Mucosa of gallbladder (tissue), 1 donor: ENCODE measurements around the gene MMP2. TPM values are rescaled to one million over a fixed set of nuclear protein-coding genes. Genes with fewer than 3 reads are reported as not detected.
A peak's percentile ranks its signal among the peaks of the same experiment; 100 is the strongest.

Source experiments
- DNase-seq: peaks from one replicate; pipeline ENCODE4 v3.0.0-alpha.2; 2020; ENCODE audit warnings: low spot score
- total RNA-seq: library from RNA; stranded (reverse); gene quantifications from one replicate; pipeline ENCODE4 v1.2.1, GENCODE V29; 2021
- donor health status: DM: no; HTN: no; CAD: no.

MMP2 gene
- total RNA-seq, 1 donor from 2014 or later = 264 TPM

DNA sequence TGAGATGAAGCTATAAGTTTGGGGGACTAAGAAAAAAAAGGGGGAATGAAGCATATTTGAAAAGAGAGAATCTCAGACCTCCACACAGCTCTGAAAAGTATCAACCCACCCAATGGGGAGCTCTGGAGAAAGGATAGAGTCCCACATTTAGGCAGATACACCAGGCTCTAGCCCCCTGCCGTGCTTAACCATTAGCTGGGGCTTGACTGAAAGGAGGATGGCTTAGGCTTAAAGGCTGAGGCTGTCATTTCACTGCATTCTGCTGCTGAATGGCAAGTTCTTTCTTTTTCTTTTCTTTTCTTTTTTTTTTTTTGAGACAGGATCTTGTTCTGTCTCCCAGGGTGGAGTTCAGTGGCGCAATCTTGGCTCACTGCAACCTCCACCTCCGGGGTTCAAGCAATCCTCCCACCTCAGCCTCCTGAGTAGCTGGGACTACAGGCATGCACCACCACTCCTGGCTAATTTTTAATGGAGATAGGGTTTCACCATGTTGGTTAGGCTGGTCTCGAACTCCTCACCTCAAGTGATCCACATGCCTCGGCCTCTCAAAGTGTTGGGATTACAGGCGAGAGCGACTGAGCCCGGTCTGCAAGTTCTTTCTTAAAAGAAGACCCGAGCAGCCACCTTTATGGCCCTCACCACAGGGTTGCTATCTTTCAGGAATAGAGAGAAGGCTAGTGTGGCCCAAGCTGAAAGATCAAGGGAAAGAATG lies 9.0 kb upstream of the MMP2 start:
- no peak for DNase-seq

DNA sequence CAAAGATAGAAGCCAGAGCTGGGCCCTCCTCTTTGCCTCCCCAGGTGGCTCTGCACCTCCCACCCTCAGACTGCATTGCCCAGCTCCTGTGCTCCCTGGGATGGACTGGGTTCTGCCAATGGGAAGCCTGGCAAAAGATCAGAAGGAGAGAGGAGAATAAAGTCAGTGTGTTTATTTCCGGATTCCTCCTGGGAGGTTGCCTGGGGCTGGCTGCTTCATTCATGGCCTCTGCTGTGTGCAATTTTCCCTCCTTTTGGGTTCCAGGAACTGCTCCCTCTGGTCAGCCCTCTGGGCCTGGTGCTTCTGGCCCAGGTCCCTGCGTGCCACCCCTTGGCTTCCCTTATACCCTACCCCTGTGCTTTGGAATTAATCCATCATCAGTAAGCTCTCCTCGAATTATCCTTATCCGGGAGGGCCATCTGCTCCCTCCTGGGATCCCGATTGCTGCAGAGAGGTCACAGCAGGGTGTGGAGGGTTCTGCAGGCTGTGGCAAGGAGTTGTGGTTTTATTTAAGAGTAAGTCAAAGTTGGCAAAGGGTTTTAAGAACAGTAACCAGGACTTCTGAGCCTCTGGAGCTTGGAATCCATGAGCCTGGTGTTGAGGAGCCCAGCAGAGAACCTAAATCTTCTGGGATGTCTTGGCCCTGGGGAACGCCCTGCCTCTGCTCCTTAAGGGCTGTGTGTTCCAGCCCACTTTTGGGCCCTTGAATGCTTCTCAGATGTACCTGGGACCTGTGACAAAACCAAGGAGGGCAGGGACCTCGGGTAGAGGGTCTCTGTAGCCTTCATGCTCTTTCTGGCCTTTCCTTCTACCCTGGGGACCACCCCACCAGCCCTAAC lies 8.2 kb upstream of the MMP2 start:
- no peak for DNase-seq

DNA sequence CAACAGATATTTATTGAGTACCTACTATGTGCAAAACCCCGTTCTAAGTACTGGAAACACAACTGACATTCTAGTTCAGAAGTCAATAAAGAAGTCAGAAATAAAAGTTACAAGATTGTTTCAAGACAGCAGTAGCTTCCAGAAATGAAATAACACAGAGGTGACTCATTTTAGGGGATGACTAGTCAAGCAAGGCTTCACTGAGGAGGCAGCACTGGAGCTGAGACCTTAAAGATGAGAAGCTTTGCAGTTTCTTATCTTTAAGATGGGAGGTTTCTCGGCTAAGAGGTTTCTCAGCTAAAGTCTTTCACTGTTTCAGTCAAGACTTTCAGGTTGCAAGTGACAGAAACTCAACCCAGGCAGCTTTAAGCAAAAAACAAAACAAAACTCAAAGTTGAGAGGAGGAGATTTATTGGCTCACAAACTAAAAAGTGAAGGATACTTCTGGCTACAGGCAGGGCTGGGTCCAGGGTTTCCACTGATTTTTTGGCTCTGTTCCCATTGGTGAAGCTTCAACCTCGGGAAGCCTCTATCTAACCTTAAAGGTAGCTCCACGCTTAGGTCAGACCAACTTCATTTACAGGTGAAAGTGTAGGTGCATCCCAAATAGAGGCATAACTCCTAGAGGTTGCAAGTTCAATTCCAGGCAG lies 7.4 kb upstream of the MMP2 start:
- no peak for DNase-seq

DNA sequence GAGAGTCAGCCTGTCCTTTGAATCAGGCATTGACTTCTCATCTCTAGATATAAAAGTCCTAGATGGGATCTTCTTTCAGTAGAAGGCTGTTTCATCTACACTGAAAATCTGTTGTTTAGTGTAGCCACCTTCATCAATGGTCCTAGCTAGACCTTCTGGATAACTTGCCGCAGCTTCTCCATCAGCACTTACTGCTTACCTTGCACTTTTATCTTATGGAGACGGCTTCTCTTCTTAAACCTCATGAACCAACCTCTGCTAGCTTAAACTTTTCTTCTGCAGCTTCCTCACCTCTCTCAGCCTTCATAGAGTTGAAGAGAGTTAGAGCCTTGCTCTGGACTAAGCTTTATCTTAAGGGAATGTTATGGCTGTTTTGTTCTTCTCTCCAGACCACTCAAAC lies 5.4 kb upstream of the MMP2 start:
- no peak for DNase-seq

DNA sequence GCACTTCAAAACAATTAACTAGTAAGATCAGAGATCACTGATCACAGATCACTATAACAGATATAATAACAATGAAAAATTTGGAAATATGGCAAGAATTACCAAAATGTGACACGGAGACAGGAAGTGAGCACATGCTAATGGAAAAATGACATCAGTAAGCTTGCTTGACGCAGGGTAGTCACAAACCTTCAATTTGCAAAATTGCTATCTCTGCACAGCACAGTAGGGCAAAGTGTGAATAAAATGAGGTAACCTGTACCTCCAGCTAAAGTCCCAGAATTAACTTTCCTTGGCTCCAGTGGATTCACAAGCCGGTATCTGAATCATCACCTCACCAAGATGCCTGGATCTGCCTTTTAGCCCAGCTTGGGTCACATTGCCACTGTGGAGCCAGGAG lies 4.2 kb upstream of the MMP2 start:
- DNase-seq = no peak

DNA sequence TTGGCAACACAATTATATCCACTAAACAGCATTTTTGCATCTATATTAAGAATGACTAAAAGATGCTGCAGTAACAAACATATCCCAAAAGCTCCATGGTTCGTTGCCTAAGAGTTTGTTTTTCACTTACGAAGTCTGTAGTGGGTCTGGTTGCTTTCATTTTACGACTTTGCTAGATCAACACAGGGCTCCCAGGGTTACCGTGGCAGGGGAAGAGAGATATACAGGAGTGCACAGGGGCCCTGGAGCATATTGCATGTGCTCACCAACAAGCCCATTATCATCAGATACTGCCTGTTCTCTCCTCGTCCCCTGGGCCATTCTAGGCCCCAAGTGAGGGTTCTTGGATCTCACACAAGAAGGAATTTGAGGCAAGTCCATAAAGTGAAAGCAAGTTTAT lies 3.1 kb upstream of the MMP2 start:
- DNase-seq = no peak

DNA sequence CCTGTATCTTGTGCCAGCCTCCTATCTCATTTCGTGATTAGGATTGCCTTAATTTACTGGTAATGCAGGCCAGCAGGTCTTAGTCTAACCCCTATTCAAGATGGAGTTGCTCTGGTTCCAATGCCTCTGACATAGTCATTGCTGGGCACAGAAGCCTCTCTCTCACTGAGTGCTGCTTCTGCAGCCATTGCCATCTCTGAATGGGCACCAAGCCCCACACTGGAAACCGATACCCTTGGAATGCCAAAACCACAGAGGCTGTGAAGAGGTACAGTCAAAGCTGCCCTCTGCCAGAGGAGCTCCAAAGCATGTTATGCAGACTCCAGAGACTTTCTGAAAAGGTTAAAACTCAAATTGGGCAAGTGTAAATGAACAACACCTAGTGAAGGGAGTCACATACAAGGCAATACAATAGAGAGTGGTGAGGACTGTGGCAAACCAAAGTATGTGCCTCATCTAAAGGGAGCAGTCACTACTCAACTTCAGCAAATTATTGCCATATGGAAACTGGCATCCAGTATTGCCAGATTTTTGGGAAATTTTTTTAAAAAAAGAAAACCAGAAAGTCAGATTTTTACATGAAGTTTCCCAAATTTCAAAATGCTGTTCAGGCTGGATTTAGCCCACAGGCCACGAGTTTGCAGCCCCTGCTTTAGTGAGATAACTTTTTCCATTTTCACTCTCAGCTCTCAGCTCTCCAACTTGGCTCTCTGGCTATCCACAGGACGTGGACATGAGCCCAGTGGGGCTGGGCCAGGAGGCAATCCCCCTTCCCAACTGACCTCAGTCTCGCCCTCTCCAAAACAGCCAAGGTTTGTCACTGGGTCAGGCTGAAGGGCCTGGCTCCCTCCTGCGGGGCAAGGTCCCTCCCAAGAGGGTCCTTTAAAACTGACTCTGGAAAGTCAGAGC lies 2.1 kb upstream of the MMP2 start:
- no peak for DNase-seq

DNA sequence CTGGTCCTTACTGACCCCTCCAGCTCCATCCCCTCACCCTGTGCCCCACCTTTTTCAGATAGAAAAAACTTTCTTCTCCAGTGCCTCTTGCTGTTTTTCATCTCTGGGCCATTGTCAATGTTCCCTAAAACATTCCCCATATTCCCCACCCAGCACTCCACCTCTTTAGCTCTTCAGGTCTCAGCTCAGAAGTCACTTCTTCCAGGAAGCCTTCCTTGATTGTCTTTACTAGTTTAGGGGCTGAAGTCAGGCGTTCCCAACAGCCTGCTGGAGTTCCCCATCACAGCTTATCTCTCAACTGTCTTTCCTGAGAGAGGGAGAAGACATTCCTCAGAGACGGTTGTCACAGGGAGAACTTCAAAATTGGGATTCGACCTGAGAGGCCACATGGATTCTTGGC lies 1.3 kb upstream of the MMP2 start:
- no peak for DNase-seq

DNA sequence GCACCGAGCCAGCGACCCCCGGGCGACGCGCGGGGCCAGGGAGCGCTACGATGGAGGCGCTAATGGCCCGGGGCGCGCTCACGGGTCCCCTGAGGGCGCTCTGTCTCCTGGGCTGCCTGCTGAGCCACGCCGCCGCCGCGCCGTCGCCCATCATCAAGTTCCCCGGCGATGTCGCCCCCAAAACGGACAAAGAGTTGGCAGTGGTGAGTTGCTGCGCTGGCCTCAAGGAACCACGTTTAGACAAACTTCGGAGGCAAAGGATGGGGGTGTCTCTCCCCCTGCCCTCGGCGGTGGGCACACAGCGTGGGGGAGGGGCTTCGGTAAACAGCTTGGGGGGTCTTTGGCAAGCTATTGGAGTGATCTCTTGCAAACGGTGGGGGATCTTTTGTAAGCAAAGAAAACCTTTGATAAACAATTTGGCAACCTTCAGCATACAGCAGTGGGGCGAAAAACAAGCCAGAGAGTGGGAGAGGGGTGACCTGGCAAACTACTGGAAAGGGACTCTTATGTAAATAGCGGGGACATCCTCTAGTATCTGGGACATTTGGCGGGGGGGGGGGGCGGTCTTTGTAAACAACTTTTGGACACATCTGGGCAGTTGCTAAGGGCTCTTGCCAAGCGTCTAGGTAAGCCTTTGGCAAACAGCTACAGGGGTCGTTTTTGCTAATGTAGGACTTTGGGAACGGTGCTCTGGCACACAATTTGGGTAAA lies 587 bp downstream of the MMP2 start:
- DNase-seq = no peak

DNA sequence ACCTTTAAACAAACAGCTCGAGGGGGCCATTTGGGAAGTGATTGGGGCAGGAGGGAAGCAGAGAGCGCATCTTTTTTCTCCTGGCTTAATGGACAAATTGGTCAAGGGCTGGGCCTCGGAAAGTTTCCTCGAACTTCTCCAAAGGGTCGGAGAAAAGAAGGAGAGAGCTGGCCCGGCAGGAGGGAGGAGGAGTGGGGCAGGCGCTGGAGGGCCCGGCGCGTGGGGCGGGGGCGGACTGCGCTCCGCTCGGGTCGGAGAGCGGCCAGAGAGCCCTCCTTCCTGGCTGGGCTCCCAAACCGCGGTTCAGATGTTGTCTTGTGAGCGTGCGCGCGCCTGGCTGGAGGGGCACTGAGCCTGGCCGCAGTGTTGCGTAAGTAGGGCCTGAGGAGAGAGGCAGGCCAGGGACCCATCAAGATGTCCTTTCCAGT lies 1.2 kb downstream of the MMP2 start:
- peak; percentile 85 for DNase-seq

DNA sequence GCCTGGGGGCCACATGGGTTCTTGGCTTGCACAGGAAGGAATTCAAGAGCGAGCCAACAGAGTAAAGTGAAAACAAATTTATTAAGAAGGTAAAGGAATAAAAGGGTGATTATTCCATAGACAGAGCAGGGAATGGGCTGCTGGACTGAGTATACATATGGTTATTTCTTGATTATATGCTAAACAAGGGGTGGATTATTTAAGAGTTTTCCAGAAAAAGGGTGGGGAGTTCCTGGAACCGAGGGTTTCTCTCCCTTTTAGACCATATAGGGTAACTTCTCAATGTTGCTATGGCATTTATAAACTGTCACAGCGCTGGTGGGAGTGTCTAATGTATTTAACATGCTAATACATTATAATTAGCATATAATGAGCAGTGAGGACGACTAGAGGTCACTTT lies 2.0 kb downstream of the MMP2 start:
- no peak for DNase-seq

DNA sequence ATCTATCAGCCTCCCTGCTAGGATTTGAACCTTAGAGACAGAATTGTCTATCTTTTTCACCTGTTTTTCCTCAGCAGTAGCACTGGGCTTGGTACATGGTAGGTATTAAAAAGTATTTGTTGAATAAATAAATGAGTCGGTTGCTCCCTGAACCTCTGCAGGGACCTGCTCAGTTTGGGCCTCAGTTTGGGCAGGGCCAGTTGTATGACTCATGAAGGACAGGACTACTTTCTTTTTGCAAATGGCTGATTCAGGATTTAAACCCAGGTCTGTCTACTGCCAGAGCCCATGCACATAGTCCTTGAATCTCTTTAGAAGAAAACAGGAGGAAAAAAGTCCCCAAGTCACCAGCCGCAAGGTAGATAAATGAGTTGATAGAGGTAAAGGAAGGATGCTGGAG lies 3.1 kb downstream of the MMP2 start:
- no peak for DNase-seq

DNA sequence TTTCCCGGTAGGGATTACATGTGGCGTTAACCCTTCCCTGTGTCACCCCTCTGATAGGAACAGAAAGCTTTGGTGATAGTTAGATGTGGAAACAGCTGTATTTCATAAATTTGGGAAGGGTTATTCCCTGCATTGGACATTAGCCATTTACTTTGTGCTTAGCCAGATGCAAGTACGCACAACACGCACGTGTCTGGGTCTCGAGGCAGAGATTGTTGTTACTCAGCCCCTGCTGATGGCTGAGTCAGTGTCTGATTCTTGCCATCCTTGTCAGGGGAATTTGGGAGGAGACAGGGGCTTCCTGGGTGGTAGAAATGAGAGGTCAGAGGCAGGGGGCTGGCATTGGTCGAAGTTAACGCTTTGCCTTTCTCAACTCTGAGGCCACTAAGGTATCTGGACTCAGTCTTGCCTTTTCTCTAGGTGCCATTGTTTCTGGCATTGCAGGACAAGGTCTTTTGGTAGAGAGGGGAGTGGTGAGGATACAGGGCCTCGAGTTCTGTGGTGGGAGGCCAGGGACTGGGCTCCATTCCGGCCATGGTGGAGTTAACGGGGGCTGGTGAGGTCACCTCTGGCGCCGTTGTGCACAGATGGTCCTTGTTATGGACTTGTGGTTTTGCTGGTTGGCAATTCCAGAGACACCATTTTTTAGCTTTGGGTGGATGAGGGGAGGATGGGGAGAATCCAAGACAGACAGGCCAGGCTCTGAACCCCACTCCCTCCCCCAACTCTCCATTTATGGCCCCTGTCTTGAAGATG lies 8.2 kb downstream of the MMP2 start:
- DNase-seq = peak; percentile 46

DNA sequence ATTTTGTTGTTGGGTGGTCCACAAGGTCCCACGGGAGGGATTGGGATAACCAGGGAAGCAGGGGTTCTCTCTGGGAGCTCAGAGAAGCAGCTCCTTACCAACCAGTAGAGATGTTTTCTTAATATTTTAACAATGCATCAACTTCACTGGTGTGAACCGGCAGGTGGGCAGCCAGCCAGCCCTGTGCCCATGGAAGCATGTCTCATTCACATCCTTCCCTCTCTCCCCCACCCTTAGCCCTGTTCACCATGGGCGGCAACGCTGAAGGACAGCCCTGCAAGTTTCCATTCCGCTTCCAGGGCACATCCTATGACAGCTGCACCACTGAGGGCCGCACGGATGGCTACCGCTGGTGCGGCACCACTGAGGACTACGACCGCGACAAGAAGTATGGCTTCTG lies 9.3 kb downstream of the MMP2 start:
- DNase-seq = no peak

DNA sequence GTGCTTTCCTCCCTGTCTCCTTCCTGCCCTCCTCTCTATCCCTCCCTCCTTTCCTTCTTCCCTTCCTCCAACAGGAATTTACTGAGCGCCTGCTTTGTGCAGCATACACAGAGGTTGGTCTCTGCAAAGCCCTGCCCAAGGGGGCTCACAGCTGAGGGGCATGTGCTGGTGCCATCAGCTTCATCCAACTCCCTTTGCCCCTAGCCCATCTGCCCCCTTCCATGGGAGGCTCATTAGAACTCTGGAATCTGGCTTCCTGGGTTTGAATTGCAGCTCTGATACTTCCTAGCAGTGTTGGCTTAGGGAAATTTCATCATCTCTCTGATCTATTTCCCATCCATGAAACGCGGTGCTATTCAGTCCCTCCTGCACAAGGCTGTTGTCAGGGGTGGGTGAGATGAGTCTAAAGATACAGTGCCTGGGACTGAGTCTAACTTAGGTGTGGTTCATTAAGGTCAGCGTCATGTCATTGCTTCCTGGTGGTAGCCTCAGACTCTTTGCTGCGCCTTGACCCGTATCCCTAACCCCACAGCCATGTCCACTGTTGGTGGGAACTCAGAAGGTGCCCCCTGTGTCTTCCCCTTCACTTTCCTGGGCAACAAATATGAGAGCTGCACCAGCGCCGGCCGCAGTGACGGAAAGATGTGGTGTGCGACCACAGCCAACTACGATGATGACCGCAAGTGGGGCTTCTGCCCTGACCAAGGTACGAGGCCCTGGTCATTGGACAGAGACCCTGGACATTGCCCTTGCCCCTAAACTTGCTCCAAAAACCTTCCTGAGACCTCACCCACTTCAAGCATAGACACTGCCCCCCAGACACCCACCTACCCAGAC lies 10.3 kb downstream of the MMP2 start:
- DNase-seq = no peak

DNA sequence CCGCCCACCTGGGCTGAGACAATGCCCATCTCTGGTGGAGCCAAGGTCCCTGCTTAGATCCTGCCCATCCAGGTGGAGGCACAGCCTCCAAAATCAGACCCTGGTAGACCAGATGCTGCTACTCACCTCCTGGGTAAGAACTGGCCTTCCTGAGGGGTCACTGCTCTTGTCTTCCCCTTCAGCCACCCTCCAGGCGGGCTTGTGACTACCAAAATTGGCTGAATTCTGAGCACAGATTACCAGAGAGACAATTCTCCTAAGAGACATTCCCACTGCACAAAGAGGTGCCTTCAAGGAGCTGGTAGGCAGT lies 10.9 kb downstream of the MMP2 start:
- no peak for DNase-seq

DNA sequence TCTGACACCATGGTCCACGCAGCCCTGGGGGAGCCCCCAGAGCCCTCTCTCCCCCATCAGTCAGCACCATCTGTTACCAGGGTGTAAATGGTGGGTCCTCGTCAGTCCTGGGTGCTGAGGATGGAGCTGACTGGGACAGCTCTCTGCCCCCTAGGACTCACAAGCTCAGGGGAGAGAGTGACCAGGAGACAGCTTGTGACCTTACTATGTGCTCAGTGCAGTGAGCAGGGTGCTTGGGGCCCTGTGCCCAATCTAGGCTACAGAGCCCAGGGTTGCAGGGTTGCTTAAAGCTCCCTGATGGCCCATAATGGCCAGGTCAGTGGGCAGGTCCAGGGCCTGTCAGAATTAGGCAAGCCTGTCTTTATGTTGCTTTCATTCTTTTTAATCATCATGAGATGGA lies 11.3 kb downstream of the MMP2 start:
- no peak for DNase-seq

DNA sequence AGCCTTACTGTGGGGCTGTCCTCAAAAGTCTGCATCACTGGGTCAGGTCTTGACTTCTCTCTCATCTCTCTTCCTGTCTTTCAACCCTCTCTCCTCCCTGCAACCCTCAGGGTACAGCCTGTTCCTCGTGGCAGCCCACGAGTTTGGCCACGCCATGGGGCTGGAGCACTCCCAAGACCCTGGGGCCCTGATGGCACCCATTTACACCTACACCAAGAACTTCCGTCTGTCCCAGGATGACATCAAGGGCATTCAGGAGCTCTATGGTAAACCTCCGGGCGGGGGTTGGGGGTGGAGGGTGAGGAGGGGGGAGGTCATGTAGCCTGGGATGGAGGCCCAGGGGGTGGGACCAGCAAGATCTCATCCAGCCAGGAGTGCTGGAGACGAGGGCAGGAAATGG lies 12.7 kb downstream of the MMP2 start:
- no peak for DNase-seq

DNA sequence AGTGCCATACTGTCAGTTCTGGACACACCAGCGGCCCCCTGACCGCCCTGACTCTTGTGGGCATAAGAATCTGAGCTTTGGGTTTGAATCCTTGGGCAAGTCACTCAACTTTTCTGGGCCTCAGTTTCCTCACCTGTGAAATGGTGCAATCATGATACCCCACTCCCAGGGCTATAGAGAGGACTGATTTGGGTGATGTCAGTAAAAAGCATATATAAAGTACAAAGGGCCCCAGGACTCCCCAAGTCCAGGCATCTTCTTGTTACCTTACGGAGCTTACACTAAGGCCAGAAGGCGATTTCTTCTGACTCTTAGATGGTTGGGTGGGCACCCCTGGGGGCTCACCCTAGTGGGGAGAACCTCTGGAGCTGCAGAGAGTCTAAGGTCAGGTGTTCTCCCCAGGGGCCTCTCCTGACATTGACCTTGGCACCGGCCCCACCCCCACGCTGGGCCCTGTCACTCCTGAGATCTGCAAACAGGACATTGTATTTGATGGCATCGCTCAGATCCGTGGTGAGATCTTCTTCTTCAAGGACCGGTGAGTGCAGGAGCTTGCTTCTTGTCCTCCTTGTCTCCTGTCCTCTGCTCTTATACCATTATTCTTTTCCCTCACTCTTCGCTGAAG lies 13.9 kb downstream of the MMP2 start:
- no peak for DNase-seq
